Tracheal epithelial cell (primary cell): ENCODE measurements around the gene ZBTB7C. TPM values are rescaled to one million over a fixed set of nuclear protein-coding genes. Genes with fewer than 3 reads are reported as not detected.

ENCODE experiments used
- total RNA-seq: library from RNA; depleted of rRNA; stranded (reverse); fragments of >200 nt; gene quantifications from 2 replicates; pipeline ENCODE4 v1.2.1, GENCODE V29; 2014

Gene ZBTB7C
- total RNA-seq = under 0.01 and 0.72 TPM in 2 replicates

GRCh38 chr18:48408727-48409590 lies at the start of gene ZBTB7C:
Gene ZBTB7C, minus strand, starts transcription at chr18:48409383.

Other genes starting within 250 kb of the ZBTB7C start
- 12.1 and 13.3 TPM in 2 replicates for gene CTIF, start 129.6 kb upstream of the ZBTB7C start, total RNA-seq